ENCODE results near the gene RNU7-1. TPM values are rescaled to one million over a fixed set of nuclear protein-coding genes. Genes with fewer than 3 reads are reported as not detected.

Gene RNU7-1
- polyA plus RNA-seq, 3 donors = not detected

DNA sequence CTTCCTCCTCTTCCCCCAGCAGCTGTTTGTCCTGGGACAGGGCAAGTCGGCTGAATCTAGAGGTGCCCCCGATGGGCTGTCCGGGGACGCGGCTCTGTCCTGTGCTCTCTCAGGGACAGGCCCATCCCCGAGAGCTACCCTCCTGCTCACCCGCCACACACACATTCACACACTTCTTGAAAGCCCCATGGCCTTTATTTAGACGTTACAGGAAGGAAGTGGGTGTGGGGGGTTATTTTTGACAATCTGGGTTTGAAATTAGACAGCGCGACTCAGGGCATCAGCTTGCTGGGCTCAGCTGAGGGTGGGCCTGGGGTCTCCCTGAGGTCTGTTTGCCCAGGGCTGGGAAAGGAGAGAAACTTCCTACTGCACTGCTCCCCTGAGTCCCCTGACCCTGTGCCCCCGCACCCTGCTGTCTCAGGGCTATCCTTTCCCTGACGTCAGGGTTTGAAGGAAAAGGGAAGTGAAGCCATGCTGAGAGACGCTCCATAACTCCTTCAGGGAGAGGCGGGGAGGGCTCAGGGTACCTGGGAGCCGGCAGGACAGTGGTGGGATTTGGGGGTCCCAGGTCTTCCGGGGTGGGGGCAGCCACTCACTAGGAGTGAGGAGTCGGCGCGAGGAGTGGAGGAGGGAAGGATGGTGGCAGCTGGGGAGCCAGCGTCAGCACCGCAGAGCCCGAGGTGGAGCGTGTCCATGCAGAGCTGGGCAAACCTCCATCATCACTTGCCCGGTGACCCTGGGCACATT lies 15.6 kb downstream of the RNU7-1 start:
- peak overlapping the region; percentile 68 for H3K9ac ChIP-seq (ENCODE audit: insufficient read depth, low read length, poor library complexity, severe bottlenecking)
- H3K27ac ChIP-seq (ENCODE audit: low read depth in 1 of 2, low read length in 2 of 2) = peak overlapping the region; percentile 87 to 95
- Mint-ChIP-seq H3K27me3 (ENCODE audit: low read depth in 3 of 3) (peaks cover 0 to 9% (median 0%) of the 10 kb centered on the region in 3 donors), H3K9me3 (peaks cover 0 to 2% (median 0%) of the 10 kb centered on the region in 7 donors), H3K27ac (peak overlapping the region; percentile 96 to 99 (median 99)), H3K4me1 (peaks cover 93% of the 10 kb centered on the region), H3K4me3 (peak overlapping the region; percentile 78 to 88), H3K36me3 (peaks cover 59 to 77% of the 10 kb centered on the region in 2 donors)
- no peaks in the 10 kb centered on the region for H3K27me3 ChIP-seq (ENCODE audit: control insufficient read depth in 2 of 2, insufficient read depth in 2 of 2, low read length in 2 of 2)
- no peak overlapping the region for H2AFZ ChIP-seq (ENCODE audit: insufficient read depth, low read depth, low read length, poor library complexity, severe bottlenecking)
- DNase-seq = peak; percentile 72 to 85 (median 77)
- intact Hi-C loops (cut with micrococcal nuclease) = loop anchor here (2.0 to 10.0 kb wide), 2 partner anchors 14 to 424 kb away; partner anchors contain the start of genes C12orf57 (in 1 of the 2) and GAPDH (in 1 of the 2)
- TF ChIP-seq, protein P1, sequence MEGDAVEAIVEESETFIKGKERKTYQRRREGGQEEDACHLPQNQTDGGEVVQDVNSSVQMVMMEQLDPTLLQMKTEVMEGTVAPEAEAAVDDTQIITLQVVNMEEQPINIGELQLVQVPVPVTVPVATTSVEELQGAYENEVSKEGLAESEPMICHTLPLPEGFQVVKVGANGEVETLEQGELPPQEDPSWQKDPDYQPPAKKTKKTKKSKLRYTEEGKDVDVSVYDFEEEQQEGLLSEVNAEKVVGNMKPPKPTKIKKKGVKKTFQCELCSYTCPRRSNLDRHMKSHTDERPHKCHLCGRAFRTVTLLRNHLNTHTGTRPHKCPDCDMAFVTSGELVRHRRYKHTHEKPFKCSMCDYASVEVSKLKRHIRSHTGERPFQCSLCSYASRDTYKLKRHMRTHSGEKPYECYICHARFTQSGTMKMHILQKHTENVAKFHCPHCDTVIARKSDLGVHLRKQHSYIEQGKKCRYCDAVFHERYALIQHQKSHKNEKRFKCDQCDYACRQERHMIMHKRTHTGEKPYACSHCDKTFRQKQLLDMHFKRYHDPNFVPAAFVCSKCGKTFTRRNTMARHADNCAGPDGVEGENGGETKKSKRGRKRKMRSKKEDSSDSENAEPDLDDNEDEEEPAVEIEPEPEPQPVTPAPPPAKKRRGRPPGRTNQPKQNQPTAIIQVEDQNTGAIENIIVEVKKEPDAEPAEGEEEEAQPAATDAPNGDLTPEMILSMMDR (IDR thresholded peaks at IDR 0.05) = no peak
- peaks cover 60 to 61% of the 10 kb centered on the region in 2 donors for H3K36me3 ChIP-seq (replicated peaks in 1 of 2; ENCODE audit: control insufficient read depth in 1 of 2, insufficient read depth in 2 of 2, low read length in 2 of 2)
- H4K20me1 ChIP-seq (ENCODE audit: insufficient read depth, low read length) = peaks cover 84% of the 10 kb centered on the region
- no peaks in the 10 kb centered on the region for H3K9me3 ChIP-seq (replicated peaks in 1 of 2; ENCODE audit: control insufficient read depth in 1 of 2, insufficient read depth in 1 of 2, low read length in 2 of 2)
- peak overlapping the region; percentile 92 for H3K4me2 ChIP-seq (replicated peaks; ENCODE audit: extremely low read depth, low read length, poor library complexity, severe bottlenecking)
- H3K4me3 ChIP-seq (replicated peaks in 1 of 3; ENCODE audit: low read depth in 2 of 3, low read length in 3 of 3) = peak overlapping the region in 2 of 3 experiments; percentile 19 to 98
- 18% methylated on average over 11 of the region's 24 CpGs for WGBS (ENCODE audit: insufficient coverage)
- peaks cover 93 to 99% of the 10 kb centered on the region in 2 donors for H3K4me1 ChIP-seq (ENCODE audit: control insufficient read depth in 1 of 2, insufficient read depth in 2 of 2, low read length in 2 of 2)
- H3K79me2 ChIP-seq (ENCODE audit: insufficient read depth, low read length) = peaks cover 64% of the 10 kb centered on the region

DNA sequence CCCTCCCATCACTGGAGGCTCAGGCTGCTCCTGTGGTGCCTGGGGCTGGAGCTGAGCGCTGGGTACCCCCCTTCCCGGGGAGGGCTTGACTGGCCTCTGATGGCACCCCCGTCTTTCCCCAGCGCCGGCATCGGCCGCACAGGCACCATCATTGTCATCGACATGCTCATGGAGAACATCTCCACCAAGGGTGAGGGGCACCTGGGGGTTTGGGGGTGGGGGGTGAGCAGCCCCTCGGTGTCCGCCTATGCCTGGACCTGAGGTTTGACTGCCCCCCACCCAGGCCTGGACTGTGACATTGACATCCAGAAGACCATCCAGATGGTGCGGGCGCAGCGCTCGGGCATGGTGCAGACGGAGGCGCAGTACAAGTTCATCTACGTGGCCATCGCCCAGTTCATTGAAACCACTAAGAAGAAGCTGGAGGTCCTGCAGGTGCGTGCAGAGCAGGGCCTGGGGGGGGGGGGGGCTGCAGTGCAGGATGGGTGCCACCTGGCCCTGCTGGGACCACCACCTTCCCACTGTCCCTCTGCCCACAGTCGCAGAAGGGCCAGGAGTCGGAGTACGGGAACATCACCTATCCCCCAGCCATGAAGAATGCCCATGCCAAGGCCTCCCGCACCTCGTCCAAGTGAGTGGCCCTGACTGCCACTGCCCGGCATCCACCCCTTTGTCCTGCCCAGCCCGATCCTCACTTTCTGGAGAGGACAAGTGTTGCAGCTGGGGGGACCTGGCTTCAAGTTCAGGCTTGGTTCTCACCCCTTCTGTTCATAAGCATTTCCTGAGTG lies 16.4 kb downstream of the RNU7-1 start:
- intact Hi-C loops (cut with micrococcal nuclease) = loop anchor here (2.0 to 10.0 kb wide), 3 partner anchors 15 to 425 kb away; partner anchors contain the start of genes C12orf57 (in 2 of the 2), GAPDH (in 1 of the 2) and SPSB2 (in 1 of the 2)
- Mint-ChIP-seq H3K36me3 (peaks cover 52 to 70% of the 10 kb centered on the region in 2 donors), H3K4me1 (peaks cover 93% of the 10 kb centered on the region), H3K27me3 (ENCODE audit: low read depth in 3 of 3) (peaks cover 0 to 7% (median 0%) of the 10 kb centered on the region in 3 donors), H3K9me3 (peaks cover 0 to 2% (median 0%) of the 10 kb centered on the region in 7 donors), H3K4me3 (peak overlapping the region; percentile 56 to 77), H3K27ac (peak overlapping the region; percentile 93 to 99 (median 99))
- Histone ChIP-seq H3K27ac (ENCODE audit: low read depth in 1 of 2, low read length in 2 of 2) (peak overlapping the region; percentile 87 to 95), H3K4me3 (replicated peaks in 1 of 3; ENCODE audit: low read depth in 2 of 3, low read length in 3 of 3) (peak overlapping the region in 2 of 3 experiments; percentile 19 to 98), H3K9ac (ENCODE audit: insufficient read depth, low read length, poor library complexity, severe bottlenecking) (peak overlapping the region; percentile 68), H3K4me2 (replicated peaks; ENCODE audit: extremely low read depth, low read length, poor library complexity, severe bottlenecking) (peak overlapping the region; percentile 92), H3K9me3 (replicated peaks in 1 of 2; ENCODE audit: control insufficient read depth in 1 of 2, insufficient read depth in 1 of 2, low read length in 2 of 2) (no peaks in the 10 kb centered on the region), H3K4me1 (ENCODE audit: control insufficient read depth in 1 of 2, insufficient read depth in 2 of 2, low read length in 2 of 2) (peaks cover 93 to 99% of the 10 kb centered on the region in 2 donors), H2AFZ (ENCODE audit: insufficient read depth, low read depth, low read length, poor library complexity, severe bottlenecking) (no peak overlapping the region), H4K20me1 (ENCODE audit: insufficient read depth, low read length) (peaks cover 76% of the 10 kb centered on the region), H3K36me3 (replicated peaks in 1 of 2; ENCODE audit: control insufficient read depth in 1 of 2, insufficient read depth in 2 of 2, low read length in 2 of 2) (peaks cover 53 to 54% of the 10 kb centered on the region in 2 donors), H3K79me2 (ENCODE audit: insufficient read depth, low read length) (peaks cover 56% of the 10 kb centered on the region), H3K27me3 (ENCODE audit: control insufficient read depth in 2 of 2, insufficient read depth in 2 of 2, low read length in 2 of 2) (no peaks in the 10 kb centered on the region)
- no peak for DNase-seq
- WGBS (ENCODE audit: insufficient coverage) = 84% methylated on average over 22 of the region's 26 CpGs
- TF ChIP-seq, protein P1 (IDR thresholded peaks at IDR 0.05) = no peak
